Heart left ventricle (tissue), 13 donors: ENCODE data around the gene S1PR4.

ENCODE experiments used
- POLR2A ChIP-seq, 2 donors: fragments of 450-650 bp; IDR thresholded peaks; one replicate each; pipeline ENCODE4 v1.6.1; 2017; ENCODE audit warnings: antibody characterized with exemption in 2 of 2, mild to moderate bottlenecking in 2 of 2, moderate library complexity in 2 of 2
- TF ChIP-seq, protein P1 (sequence below), 12 donors: fragments of 200-600 bp; sonication (generic) in 4 of 12; IDR thresholded peaks; one replicate each; pipeline versions ENCODE4 v1.5.0 to v1.8.0; 2018 to 2022; ENCODE audit warnings: antibody characterized with exemption in 12 of 12, mild to moderate bottlenecking in 5 of 12
- donor health status: ischemic (EF 13 %, LVEDD 7.1; RV severe dilation, severe dysfunction).
- donor health status: DM: no; HTN: yes; CAD: no.
- donor health status: DM: no; HTN: no; CAD: no.
- donor health status: ischemic (EF 25% LVEDD 6.9; RV normal size, moderate dysfunction).
- donor health status: ischemic (EF 25% LVEDD 5.7; RV mildly dilated, moderate dysfunction).
- donor health status: ischemic (EF 35%, LVEDD 5.7; RV mildly dilated, moderate dysfunction).
- donor health status: nonischemic (EF 11% LVEDD 7.7; RV severe dilation, severe dysfunction).
- donor health status: DM: yes; HTN: yes; CAD: no.
- donor health status: PGD.
- donor health status: ischemic (EF 29% LVEDD 5.4; RV normal size, mild dysfunction).
- donor health status: nonischemic (EF 23%, LVEDD 6.1; RV moderate dilation, normal function).

DNA sequence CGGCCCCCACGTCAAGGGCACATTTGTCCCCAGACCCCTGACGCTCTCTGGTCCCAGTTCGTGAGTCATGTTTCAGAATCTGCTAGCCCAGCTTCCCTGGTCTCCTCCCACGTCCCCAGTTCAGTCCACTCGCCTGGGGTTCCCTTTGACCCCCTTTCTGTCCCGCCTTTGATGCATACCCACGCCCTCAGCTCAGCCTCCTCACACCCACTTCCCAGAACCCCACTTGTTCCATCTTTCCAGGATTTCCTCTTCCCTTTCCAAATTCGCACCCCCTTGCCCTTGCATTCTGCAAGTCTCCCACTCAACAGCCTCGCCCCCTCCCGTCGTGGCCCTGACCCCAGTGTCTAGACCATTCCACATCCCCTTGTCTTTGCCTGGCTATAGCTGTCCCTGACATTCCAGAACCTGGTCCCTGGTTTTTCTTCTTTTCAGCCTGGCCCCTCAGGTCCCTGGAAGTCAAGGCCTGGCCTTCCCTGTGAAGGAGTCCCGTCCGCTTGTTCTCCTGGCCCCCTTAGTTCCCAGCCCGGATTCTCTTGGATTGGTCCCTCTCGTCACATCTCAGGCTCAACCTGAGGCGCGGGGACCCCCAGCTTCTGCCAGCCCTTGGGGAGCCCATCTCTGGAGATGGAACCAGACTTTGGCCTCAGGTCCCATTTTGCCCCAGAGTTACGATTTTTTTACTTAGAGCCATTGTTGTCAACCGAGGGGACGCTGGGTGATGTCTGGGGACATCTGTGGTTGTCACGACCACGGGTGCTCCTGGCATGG, 8.5 kb downstream of the S1PR4 start:
- TF ChIP-seq, protein P1, sequence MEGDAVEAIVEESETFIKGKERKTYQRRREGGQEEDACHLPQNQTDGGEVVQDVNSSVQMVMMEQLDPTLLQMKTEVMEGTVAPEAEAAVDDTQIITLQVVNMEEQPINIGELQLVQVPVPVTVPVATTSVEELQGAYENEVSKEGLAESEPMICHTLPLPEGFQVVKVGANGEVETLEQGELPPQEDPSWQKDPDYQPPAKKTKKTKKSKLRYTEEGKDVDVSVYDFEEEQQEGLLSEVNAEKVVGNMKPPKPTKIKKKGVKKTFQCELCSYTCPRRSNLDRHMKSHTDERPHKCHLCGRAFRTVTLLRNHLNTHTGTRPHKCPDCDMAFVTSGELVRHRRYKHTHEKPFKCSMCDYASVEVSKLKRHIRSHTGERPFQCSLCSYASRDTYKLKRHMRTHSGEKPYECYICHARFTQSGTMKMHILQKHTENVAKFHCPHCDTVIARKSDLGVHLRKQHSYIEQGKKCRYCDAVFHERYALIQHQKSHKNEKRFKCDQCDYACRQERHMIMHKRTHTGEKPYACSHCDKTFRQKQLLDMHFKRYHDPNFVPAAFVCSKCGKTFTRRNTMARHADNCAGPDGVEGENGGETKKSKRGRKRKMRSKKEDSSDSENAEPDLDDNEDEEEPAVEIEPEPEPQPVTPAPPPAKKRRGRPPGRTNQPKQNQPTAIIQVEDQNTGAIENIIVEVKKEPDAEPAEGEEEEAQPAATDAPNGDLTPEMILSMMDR (IDR thresholded peaks at IDR 0.05) = no peak
- no peak for TF ChIP-seq POLR2A (IDR thresholded peaks at IDR 0.05)
